Progenitor cell of endocrine pancreas (in vitro differentiated cells): ENCODE measurements around the gene MDH2. TPM values are rescaled to one million over a fixed set of nuclear protein-coding genes. Genes with fewer than 3 reads are reported as not detected.
"Not testable (repeated sequence)": the region's sequence is repeated elsewhere in the genome, so short reads cannot be mapped to it uniquely, and the experiment has no call there.

ENCODE experiments used
- DNase-seq: peaks from one replicate; pipeline ENCODE4 v3.0.0; 2021; ENCODE audit warnings: low spot score; ENCODE audit not compliant: unreplicated experiment
- H3K27ac Mint-ChIP-seq: 2 replicates; pipeline ENCODE4 v1.8.0; 2021; ENCODE audit warnings: mild to moderate bottlenecking, moderate library complexity, mixed read lengths
- H3K27me3 Mint-ChIP-seq: 2 replicates; pipeline ENCODE4 v1.8.0; 2021; ENCODE audit warnings: mixed read lengths
- H3K36me3 Mint-ChIP-seq: 2 replicates; pipeline ENCODE4 v1.8.0; 2022; ENCODE audit warnings: mixed read lengths; ENCODE audit not compliant: insufficient read depth
- H3K4me1 Mint-ChIP-seq: 2 replicates; pipeline ENCODE4 v1.8.0; 2021; ENCODE audit warnings: low read depth, mixed read lengths
- H3K4me3 Mint-ChIP-seq: 2 replicates; pipeline ENCODE4 v1.8.0; 2021; ENCODE audit warnings: low read depth, mild to moderate bottlenecking, moderate library complexity, mixed read lengths
- H3K9me3 Mint-ChIP-seq: 2 replicates; pipeline ENCODE4 v1.8.0; 2021; ENCODE audit warnings: low read depth, mixed read lengths
- CTCF ChIP-seq: fragments of 200-600 bp; sonication (generic); IDR thresholded peaks from one replicate; pipeline ENCODE4 v1.5.0; 2021; ENCODE audit warnings: antibody characterized with exemption, mild to moderate bottlenecking; ENCODE audit not compliant: unreplicated experiment
- total RNA-seq: library from RNA; stranded (reverse); gene quantifications from 2 replicates; pipeline ENCODE4 v1.2.1, GENCODE V29; 2021

Gene MDH2
- total RNA-seq, 1 donor from 2014 or later, result 119 TPM

- Mint-ChIP-seq H3K4me1 (no peaks in the 10 kb centered on the region), H3K36me3 (no peaks in the 10 kb centered on the region), H3K4me3 (no peak overlapping the region), H3K9me3 (no peaks in the 10 kb centered on the region), H3K27ac (no peak overlapping the region), H3K27me3 (no peaks in the 10 kb centered on the region)
- DNase-seq, result no peak
- TF ChIP-seq CTCF, result no peak
Measured at GRCh38 chr7:76077435-76077834, 29.5 kb downstream of the MDH2 start.

GRCh38 chr7:76080204-76080603 is 32.3 kb downstream of the MDH2 start:
- Mint-ChIP-seq H3K4me3 (no peak overlapping the region), H3K4me1 (no peaks in the 10 kb centered on the region), H3K9me3 (no peaks in the 10 kb centered on the region), H3K36me3 (no peaks in the 10 kb centered on the region), H3K27me3 (no peaks in the 10 kb centered on the region), H3K27ac (no peak overlapping the region)
- TF ChIP-seq CTCF, result no peak
- no peak for DNase-seq

- H3K36me3 Mint-ChIP-seq, H3K27ac Mint-ChIP-seq, H3K4me3 Mint-ChIP-seq, DNase-seq, H3K4me1 Mint-ChIP-seq, H3K9me3 Mint-ChIP-seq, H3K27me3 Mint-ChIP-seq: not testable (repeated sequence)
Measured at GRCh38 chr7:76084115-76084514, 36.2 kb downstream of the MDH2 start.

GRCh38 chr7:76086070-76086469 is 38.2 kb downstream of the MDH2 start:
- no peak overlapping the region for H3K4me3 Mint-ChIP-seq
- H3K4me1 Mint-ChIP-seq, result peaks cover 9% of the 10 kb centered on the region
- no peak for DNase-seq
- no peak overlapping the region for H3K27ac Mint-ChIP-seq
- TF ChIP-seq CTCF, result no peak
- no peaks in the 10 kb centered on the region for H3K9me3 Mint-ChIP-seq
- no peaks in the 10 kb centered on the region for H3K36me3 Mint-ChIP-seq
- H3K27me3 Mint-ChIP-seq, result no peaks in the 10 kb centered on the region

GRCh38 chr7:76087362-76087791 is 39.5 kb downstream of the MDH2 start:
- H3K27me3 Mint-ChIP-seq, result not testable (repeated sequence)

GRCh38 chr7:76089865-76090475 is 42.1 kb downstream of the MDH2 start:
- no peak for TF ChIP-seq CTCF
- DNase-seq, result no peak
- peaks cover 9% of the 10 kb centered on the region for H3K4me1 Mint-ChIP-seq
- no peaks in the 10 kb centered on the region for H3K9me3 Mint-ChIP-seq
- H3K27ac Mint-ChIP-seq, result peak overlapping the region; percentile 46
- H3K4me3 Mint-ChIP-seq, result peak overlapping the region; percentile 44
- H3K36me3 Mint-ChIP-seq, result no peaks in the 10 kb centered on the region
- H3K27me3 Mint-ChIP-seq, result no peaks in the 10 kb centered on the region

More at GRCh38 chr7:76087362-76087791, 39.5 kb downstream of the MDH2 start:
- not testable (repeated sequence) for H3K36me3 Mint-ChIP-seq, H3K4me3 Mint-ChIP-seq, DNase-seq, H3K27ac Mint-ChIP-seq, H3K4me1 Mint-ChIP-seq, H3K9me3 Mint-ChIP-seq
